Epithelial cell of proximal tubule (primary cell): ENCODE measurements around the gene PLEKHG3. TPM values are rescaled to one million over a fixed set of nuclear protein-coding genes. Genes with fewer than 3 reads are reported as not detected.

Source experiments
- DNase-seq: peaks from one replicate; pipeline ENCODE4 v3.0.0-alpha.2; 2011; ENCODE audit warnings: low read depth
- H3K4me3 ChIP-seq: 2 replicates; pipeline ENCODE4 v1.5.1; 2011; ENCODE audit warnings: low read depth, mild to moderate bottlenecking, low read length
- CTCF ChIP-seq: conservative IDR thresholded peaks from 2 replicates; pipeline ENCODE4 v1.5.1; 2012; ENCODE audit warnings: low read depth, mild to moderate bottlenecking, low read length
- total RNA-seq: library from RNA; depleted of rRNA; stranded (reverse); fragments of >200 nt; gene quantifications from 2 replicates; pipeline ENCODE4 v1.2.3, GENCODE V29; 2015

The PLEKHG3 gene
- total RNA-seq, 1 donor from 2014 or later = 48.1 TPM

- no peak for DNase-seq
- H3K4me3 ChIP-seq = no peak overlapping the region
- TF ChIP-seq CTCF = no peak
Measured at GRCh38 chr14:64692986-64693809, 11.0 kb upstream of the PLEKHG3 start.

- no peak for TF ChIP-seq CTCF
- H3K4me3 ChIP-seq = no peak overlapping the region
- DNase-seq = no peak
Measured at GRCh38 chr14:64693810-64694165, 10.4 kb upstream of the PLEKHG3 start.

- TF ChIP-seq CTCF = no peak
- no peak overlapping the region for H3K4me3 ChIP-seq
- DNase-seq = no peak
Measured at GRCh38 chr14:64695071-64695470, 9.2 kb upstream of the PLEKHG3 start.

GRCh38 chr14:64696355-64696857 is 7.8 kb upstream of the PLEKHG3 start:
- TF ChIP-seq CTCF = no peak
- no peak overlapping the region for H3K4me3 ChIP-seq

GRCh38 chr14:64698903-64699302 is 5.3 kb upstream of the PLEKHG3 start:
- no peak overlapping the region for H3K4me3 ChIP-seq
- DNase-seq = no peak
- no peak for TF ChIP-seq CTCF

More at GRCh38 chr14:64696355-64696857, 7.8 kb upstream of the PLEKHG3 start:
- peak; percentile 77 for DNase-seq

- TF ChIP-seq CTCF = no peak
- no peak overlapping the region for H3K4me3 ChIP-seq
- DNase-seq = no peak
Measured at GRCh38 chr14:64700290-64700689, 3.9 kb upstream of the PLEKHG3 start.

GRCh38 chr14:64700894-64701293 is 3.3 kb upstream of the PLEKHG3 start:
- no peak overlapping the region for H3K4me3 ChIP-seq
- no peak for TF ChIP-seq CTCF
- no peak for DNase-seq
